Heart right ventricle (tissue), 16 donors: ENCODE results near the gene CDK14. TPM values are rescaled to one million over a fixed set of nuclear protein-coding genes. Genes with fewer than 3 reads are reported as not detected.

Experiments used
- ATAC-seq, 8 donors: fragments of 200-7000 bp; cut with Tn5 transposase; one replicate each; pipeline ENCODE4 v1.9.1; 2020; ENCODE audit warnings: mild to moderate bottlenecking in 8 of 8, moderate library complexity in 8 of 8, moderate number of reproducible peaks in 1 of 8
- DNase-seq, 2 donors: peaks; one replicate each; pipeline ENCODE4 v3.0.0-alpha.2; 2020
- H3K27ac ChIP-seq, 10 donors: fragments of 200-600 bp; sonication (generic) in 2 of 10; one replicate each; pipeline versions ENCODE4 v1.5.0 to v1.8.0; 2020 to 2022; ENCODE audit warnings: mild to moderate bottlenecking in 3 of 10
- H3K27me3 ChIP-seq, 7 donors: fragments of 200-600 bp; one replicate each; pipeline ENCODE4 v1.8.0; 2021 to 2022; ENCODE audit warnings: mild to moderate bottlenecking in 2 of 7
- H3K36me3 ChIP-seq, 9 donors: fragments of 200-600 bp; sonication (generic) in 1 of 9; one replicate each; pipeline versions ENCODE4 v1.5.0 to v1.8.0; 2020 to 2022; ENCODE audit warnings: mild to moderate bottlenecking in 2 of 9
- H3K4me1 ChIP-seq, 9 donors: fragments of 200-600 bp; sonication (generic) in 1 of 9; one replicate each; pipeline versions ENCODE4 v1.5.0 to v1.8.0; 2020 to 2022; ENCODE audit warnings: mild to moderate bottlenecking in 4 of 9
- H3K4me3 ChIP-seq, 10 donors: fragments of 200-600 bp; sonication (generic) in 2 of 10; one replicate each; pipeline versions ENCODE4 v1.5.0 to v1.8.0; 2020 to 2022; ENCODE audit warnings: mild to moderate bottlenecking in 7 of 10, moderate library complexity in 2 of 10
- H3K9me3 ChIP-seq, 11 donors: fragments of 200-600 bp in 10 of 11; sonication (generic) in 2 of 11; one replicate each; pipeline versions ENCODE4 v1.5.0 to v1.8.0; 2013 to 2022; ENCODE audit warnings: mild to moderate bottlenecking in 2 of 11, control low read depth in 1 of 11, moderate library complexity in 1 of 11
- WGBS, 2 donors: extraction: QIAGEN DNeasy Blood & Tissue Kit; methylation state at CpG; one replicate each; pipeline ENCODE4 v1.1.7; 2013; ENCODE audit warnings: inconsistent platforms in 1 of 2; 5-methylcytosine and 5-hydroxymethylcytosine counted together
- intact Hi-C, 10 donors: fragments of 100-400 bp; cut with DNase I; formaldehyde crosslinking; loops; one replicate each; pipeline versions ENCODE4 v1.11.1 to v1.14.2; 2022
- polyA plus RNA-seq, 2 donors: library from polyadenylated mRNA; stranded (reverse); fragments of 200-250 nt; gene quantifications; one replicate each; pipeline ENCODE4 v1.2.3, GENCODE V29; 2013
- total RNA-seq, 10 donors: library from RNA; stranded (reverse); fragmentation: NEBNext Ultra II Directional in 3 of 10; extraction: Animal tissue kit (Norgen Biotek cat#: 25700) in 3 of 10; gene quantifications; one replicate each; pipeline versions ENCODE4 v1.2.1 to v1.2.4, GENCODE V29; 2021 to 2023
- TF ChIP-seq, protein P1 (sequence below), 9 donors: fragments of 200-600 bp; sonication (generic) in 2 of 9; IDR thresholded peaks; one replicate each; pipeline versions ENCODE4 v1.5.0 to v1.8.0; 2021 to 2022; ENCODE audit warnings: antibody characterized with exemption in 9 of 9, mild to moderate bottlenecking in 5 of 9, moderate library complexity in 1 of 9
- donor health status: Arrhythmogenic right ventricular cardiomyopathy.
- donor health status: ischemic (EF 13 %, LVEDD 7.1; RV severe dilation, severe dysfunction).
- donor health status: healthy with polysubstance abuse.
- donor health status: DM: no; HTN: yes; CAD: no.
- donor health status: DM: no; HTN: no; CAD: no.
- donor health status: ischemic (EF 25% LVEDD 6.9; RV normal size, moderate dysfunction).
- donor health status: ischemic (EF 25% LVEDD 5.7; RV mildly dilated, moderate dysfunction).
- donor health status: healthy.
- donor health status: DM: yes; HTN: yes; CAD: no.
- donor health status: Ischemic cardiomyopathy.
- donor health status: ischemic (EF 35%, LVEDD 5.7; RV mildly dilated, moderate dysfunction).
- donor health status: nonischemic (EF 11% LVEDD 7.7; RV severe dilation, severe dysfunction).
- donor health status: DM: yes; HTN: yes; CAD: no.
- donor health status: PGD.
- donor health status: ischemic (EF 29% LVEDD 5.4; RV normal size, mild dysfunction).
- donor health status: nonischemic (EF 23%, LVEDD 6.1; RV moderate dilation, normal function).

The CDK14 gene
- total and polyA plus RNA-seq, 12 donors: 3.9 to 36.5 (median 21.4) TPM

DNA sequence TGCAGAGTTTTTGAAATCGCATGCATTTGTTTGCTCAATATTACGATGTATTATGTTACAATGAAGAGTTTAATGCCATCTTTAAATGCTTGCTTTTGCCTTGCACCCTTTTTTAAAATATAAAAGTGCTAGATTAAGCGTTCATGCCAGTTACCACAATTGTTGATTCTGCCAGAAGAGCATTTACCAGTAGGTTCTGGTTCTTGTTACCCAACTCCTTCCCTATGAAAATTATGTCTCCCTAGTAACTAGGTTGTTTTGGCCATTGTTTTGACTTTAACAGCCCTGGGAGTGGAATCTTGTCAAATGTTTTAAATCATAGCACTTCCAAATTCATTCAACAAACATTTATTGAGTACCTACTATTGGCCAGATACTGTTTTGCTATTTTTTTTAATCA lies 32.8 kb upstream of the CDK14 start:
- Histone ChIP-seq H3K27me3 (no peaks in the 10 kb centered on the region), H3K27ac (no peak overlapping the region), H3K36me3 (no peaks in the 10 kb centered on the region), H3K4me3 (no peak overlapping the region), H3K9me3 (peaks cover 0 to 5% (median 0%) of the 10 kb centered on the region in 11 donors), H3K4me1 (no peaks in the 10 kb centered on the region)
- TF ChIP-seq, protein P1, sequence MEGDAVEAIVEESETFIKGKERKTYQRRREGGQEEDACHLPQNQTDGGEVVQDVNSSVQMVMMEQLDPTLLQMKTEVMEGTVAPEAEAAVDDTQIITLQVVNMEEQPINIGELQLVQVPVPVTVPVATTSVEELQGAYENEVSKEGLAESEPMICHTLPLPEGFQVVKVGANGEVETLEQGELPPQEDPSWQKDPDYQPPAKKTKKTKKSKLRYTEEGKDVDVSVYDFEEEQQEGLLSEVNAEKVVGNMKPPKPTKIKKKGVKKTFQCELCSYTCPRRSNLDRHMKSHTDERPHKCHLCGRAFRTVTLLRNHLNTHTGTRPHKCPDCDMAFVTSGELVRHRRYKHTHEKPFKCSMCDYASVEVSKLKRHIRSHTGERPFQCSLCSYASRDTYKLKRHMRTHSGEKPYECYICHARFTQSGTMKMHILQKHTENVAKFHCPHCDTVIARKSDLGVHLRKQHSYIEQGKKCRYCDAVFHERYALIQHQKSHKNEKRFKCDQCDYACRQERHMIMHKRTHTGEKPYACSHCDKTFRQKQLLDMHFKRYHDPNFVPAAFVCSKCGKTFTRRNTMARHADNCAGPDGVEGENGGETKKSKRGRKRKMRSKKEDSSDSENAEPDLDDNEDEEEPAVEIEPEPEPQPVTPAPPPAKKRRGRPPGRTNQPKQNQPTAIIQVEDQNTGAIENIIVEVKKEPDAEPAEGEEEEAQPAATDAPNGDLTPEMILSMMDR (IDR thresholded peaks at IDR 0.05): no peak
- ATAC-seq (no peak), DNase-seq (no peak)
- 90 to 95% methylated on average over 3 of the region's 3 CpGs for WGBS, 2 donors
- intact Hi-C loops: no loop called here

DNA sequence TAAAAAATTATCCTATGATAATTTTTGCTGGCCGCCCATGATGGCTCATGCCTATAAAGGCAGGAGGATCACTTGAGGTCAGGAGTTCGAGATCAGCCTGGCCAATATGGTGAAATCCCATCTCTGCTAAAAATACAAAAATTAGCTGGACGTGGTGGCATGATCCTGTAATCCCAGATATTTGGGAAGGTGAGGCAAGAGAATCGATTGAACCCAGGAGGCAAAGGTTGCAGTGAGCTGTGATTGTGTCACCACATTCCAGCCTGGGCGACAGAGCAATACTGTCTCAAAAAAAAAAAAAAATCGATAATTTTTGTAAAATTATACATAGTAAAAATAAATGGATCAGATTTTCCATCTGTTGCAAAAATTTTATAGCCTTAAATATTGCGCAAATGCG lies 31.7 kb upstream of the CDK14 start:
- H3K27ac ChIP-seq: no peak overlapping the region
- ATAC-seq (no peak), DNase-seq (no peak)
- H3K4me3 ChIP-seq: no peak overlapping the region
- intact Hi-C loops: no loop called here
- TF ChIP-seq, protein P1 (IDR thresholded peaks at IDR 0.05): no peak
- H3K4me1 ChIP-seq: no peaks in the 10 kb centered on the region
- no peaks in the 10 kb centered on the region for H3K27me3 ChIP-seq
- H3K9me3 ChIP-seq: peaks cover 0 to 5% (median 0%) of the 10 kb centered on the region in 11 donors
- 93% methylated on average over 8 of the region's 8 CpGs for WGBS, 2 donors
- H3K36me3 ChIP-seq: no peaks in the 10 kb centered on the region

DNA sequence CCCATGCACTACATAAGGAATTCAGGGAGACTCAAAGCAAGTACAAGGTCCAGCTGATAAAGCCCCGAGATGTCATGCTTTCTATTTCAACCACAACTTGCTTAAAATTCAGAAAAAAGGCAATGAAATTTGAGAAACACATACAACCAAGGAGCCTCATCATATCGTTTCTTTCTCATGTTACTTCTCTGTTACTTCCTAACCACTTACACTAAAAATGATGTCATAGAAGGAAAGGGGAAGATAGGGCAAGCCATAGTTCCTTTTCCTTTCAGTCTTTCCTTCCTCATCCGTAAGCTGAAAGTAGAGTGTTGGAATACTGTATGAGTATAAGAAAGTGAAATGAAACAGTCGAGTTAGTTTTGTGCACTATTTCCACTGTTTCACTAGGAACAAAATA lies 27.9 kb upstream of the CDK14 start:
- Histone ChIP-seq H3K27me3 (no peaks in the 10 kb centered on the region), H3K27ac (no peak overlapping the region), H3K4me1 (no peaks in the 10 kb centered on the region), H3K4me3 (no peak overlapping the region), H3K36me3 (no peaks in the 10 kb centered on the region), H3K9me3 (no peaks in the 10 kb centered on the region)
- DNase-seq (no peak), ATAC-seq (no peak)
- TF ChIP-seq, protein P1 (IDR thresholded peaks at IDR 0.05): no peak
- intact Hi-C loops: no loop called here
- 77 to 79% methylated on average over 4 of the region's 4 CpGs for WGBS, 2 donors

DNA sequence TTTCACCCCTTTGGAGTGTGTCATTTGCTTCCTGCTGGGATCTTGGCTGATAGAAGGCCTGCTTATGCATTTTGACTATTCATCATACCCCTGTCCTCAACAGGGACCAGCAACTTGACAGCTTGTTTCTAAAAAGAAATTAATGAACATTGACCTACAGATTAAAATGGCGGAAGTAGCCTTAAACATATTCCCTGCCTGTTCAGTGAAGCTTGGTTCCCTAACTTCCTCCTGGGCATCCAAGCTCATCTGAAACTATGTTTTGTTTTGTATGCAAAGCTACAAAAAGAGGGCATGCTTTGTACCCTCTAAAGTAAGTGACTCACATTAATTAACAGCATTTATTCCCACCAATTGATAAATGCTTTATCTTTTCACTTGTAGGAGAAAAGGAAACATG lies 26.8 kb upstream of the CDK14 start:
- WGBS, 2 donors: 90 to 94% methylated on average over 1 of the region's 1 CpG
- no peaks in the 10 kb centered on the region for H3K36me3 ChIP-seq
- no peak overlapping the region for H3K27ac ChIP-seq
- peaks cover 0 to 10% (median under 1%) of the 10 kb centered on the region in 9 donors for H3K4me1 ChIP-seq
- ATAC-seq (no peak), DNase-seq (no peak)
- no peak overlapping the region for H3K4me3 ChIP-seq
- H3K9me3 ChIP-seq: no peaks in the 10 kb centered on the region
- no peaks in the 10 kb centered on the region for H3K27me3 ChIP-seq
- TF ChIP-seq, protein P1 (IDR thresholded peaks at IDR 0.05): no peak
- intact Hi-C loops: no loop called here
